GM18868 (cell line): ENCODE measurements around the gene PPP1R11.
"Not testable (repeated sequence)": the region's sequence is repeated elsewhere in the genome, so short reads cannot be mapped to it uniquely, and the experiment has no call there.

Source experiments
- ATAC-seq: cut with Tn5 transposase; IDR thresholded peaks from one replicate; pipeline ENCODE4 v1.9.1; 2021; ENCODE audit warnings: mild to moderate bottlenecking, moderate library complexity; ENCODE audit not compliant: unreplicated experiment

PPP1R11 gene

GRCh38 chr6:30093951-30094661 is 27.1 kb downstream of the PPP1R11 start:
- ATAC-seq, result no peak

GRCh38 chr6:30096829-30097228 is 29.8 kb downstream of the PPP1R11 start:
- ATAC-seq, result no peak

DNA sequence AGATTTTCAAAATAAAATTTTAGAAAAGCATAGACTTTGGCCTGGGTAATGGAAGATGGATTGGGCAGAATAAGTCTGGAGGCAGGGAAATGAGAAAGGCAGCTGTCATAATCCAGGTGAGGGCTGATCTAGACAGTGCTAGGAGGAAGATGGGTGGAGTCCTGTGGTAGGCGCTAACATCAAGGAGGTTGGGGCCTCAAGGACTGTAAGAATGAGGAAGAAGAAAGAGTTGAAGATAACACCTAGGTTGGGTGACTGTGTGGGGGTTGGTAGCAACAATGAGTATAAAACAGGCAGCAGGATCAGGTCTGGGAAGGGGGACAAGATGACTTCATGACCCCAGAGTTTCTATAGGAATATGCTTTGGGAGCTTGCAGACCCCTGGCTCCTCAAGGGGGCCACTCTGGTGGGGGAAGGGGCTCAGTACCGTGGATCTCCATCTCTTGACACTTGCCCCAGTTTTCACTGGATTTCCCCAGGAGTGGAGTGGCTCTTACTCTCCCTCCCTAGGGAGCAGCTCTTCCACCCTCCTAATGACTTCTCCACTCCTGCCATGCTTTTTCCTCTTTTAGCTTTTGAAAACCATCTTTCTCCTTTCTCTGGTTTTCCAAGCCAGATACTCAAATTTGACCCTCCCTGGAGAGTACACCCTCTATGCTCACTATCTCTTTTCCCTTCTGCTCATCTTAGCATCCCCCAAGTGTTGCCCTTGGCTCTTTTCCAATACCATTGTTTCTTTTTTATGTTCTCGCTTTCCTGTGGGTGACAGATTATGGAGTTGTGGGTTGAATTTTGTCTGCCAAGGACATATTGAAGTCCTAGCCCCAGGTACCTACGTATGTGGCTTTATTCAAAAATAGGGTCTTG is 31.1 kb downstream of the PPP1R11 start:
- ATAC-seq, result no peak

DNA sequence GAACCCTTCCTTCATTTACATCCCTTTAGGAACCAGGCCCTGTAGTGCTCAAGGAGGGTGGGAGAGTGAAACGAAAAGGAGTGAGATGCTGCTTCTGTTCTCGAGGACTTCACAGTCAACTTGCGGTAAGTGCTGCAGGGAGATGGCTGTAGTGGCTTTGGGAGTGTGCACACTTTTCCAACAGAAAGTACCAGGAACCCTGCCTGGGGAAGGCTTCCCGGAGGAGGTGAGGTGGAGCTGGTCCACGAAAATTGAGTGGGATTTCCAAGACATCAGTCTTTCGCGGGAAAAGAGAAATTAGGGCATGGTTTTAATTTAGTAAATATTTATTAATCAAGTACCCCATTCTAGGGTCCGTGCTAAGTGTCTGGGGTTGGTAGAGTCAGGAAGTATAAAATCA is 33.2 kb downstream of the PPP1R11 start:
- no peak for ATAC-seq

DNA sequence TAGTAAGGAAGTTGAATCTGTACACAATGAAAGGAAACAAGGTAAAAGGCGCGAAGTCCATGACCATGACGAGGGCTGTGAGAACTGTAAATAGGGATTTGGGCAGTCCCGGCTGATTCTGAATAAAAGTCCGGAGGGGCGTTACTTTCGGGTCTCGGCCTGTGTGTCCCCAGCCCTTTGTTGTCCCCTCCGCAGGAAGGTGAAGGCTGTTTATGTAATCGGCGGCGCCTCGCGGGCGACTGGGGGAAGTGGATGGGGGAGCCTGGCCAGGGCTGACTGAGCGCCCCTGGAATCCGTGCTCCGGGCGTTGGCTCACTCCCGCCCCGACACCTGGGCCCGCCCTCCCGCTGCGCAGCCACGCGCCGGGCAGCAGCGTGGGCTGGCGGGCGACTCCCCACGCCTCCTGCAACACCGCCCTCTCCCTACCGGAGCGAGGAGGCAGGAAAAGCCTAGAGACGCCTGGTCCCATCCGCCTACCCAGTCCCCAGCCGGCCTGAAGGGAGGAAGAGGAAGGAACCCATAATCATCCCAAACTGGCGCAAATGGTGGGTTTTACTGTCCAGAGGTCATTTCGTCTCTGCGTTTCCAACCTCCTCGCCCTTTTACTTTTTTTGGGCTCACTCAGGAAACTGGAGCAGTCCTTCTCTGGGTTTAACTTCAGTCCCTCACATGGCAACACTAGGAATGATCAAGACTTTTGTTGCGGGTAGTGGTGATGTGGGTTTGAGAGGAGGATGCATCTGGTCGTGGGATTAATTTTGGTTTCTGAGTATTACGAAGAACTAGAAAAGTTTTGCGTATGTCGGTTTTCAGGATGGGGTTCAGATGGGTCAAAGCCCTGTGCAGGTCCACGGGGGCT is 33.8 kb downstream of the PPP1R11 start:
- no peak for ATAC-seq

- peak; percentile 80 for ATAC-seq
These were observed 34.7 kb downstream of the PPP1R11 start for GRCh38 chr6:30101444-30102413.

- ATAC-seq, result no peak
These were observed 35.5 kb downstream of the PPP1R11 start for GRCh38 chr6:30102414-30102969.

DNA sequence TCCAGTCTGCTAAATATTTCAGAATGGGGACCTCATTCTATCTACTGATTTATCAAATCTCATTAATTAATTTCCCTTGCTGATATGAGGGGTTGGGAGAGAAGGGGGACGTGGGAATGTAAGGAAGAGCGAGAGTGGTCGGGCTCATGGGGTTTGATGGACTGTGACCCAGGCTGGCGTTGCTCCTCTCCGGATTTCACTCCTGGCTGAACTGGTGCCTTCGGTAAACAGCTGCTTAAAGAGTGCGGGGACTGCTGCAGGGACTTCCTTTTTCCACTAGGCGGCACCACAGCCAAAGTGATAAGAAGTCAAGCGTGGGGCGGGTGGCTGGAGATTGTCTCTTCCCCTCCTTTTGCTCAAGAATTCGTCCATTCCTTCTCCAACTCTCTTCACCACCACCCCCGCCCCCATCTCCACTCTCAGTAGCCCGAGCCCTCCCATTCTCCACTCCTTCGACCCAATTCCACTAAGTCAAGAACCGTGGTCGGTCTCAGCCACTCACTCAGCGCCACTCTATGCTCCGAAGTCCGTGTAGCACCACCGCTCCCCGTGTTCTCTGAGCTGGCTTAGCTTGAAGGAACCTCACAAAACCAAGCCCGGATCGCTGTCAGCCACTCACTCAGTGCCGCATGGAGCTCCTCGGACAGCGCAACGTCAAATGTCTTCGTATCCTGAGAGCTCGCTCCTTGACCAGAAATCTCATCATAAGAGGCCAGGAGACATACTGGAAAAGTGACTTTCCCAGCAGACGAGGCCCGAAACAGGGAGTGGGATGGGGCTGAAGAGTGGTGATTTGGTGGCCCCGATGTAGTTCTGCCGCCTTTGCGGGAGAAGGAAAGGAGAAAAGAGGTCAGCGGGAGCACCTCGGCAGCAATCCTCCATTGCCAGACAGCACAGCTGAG is 36.2 kb downstream of the PPP1R11 start:
- peak; percentile 67 for ATAC-seq

GRCh38 chr6:30103872-30104179 is 36.8 kb downstream of the PPP1R11 start:
- ATAC-seq, result no peak

- no peak for ATAC-seq
These were observed 37.7 kb downstream of the PPP1R11 start for GRCh38 chr6:30104661-30105060.

GRCh38 chr6:30111266-30111856 is 44.4 kb downstream of the PPP1R11 start:
- no peak for ATAC-seq

DNA sequence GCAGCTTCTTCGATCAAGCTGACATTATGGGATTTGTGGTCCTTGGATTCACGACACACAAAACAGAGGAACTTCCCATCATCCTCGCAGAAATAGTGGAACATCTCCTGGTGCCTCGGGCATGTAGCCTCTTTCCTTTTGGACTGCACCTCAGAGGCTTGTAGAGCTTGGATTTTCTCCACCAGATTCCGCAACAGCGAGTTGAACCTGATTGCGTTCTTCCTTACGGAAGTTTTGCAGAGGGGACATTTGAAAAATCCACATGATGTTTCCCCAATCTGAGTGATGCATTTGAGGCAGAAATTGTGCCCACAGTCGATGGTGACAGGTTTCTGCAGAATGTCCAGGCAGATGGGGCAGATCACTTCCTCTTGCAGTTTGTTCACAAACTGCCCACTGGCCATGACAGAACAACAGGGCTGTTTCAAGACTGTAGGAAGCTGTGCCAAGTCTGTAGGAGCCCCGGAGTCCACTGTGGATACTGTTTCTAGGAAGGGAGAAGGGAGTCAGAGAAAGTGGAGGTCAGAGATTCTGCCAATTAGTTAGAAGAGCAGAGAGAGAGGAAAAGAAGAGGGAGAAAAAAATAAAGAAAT is 45.5 kb downstream of the PPP1R11 start:
- ATAC-seq, result no peak

DNA sequence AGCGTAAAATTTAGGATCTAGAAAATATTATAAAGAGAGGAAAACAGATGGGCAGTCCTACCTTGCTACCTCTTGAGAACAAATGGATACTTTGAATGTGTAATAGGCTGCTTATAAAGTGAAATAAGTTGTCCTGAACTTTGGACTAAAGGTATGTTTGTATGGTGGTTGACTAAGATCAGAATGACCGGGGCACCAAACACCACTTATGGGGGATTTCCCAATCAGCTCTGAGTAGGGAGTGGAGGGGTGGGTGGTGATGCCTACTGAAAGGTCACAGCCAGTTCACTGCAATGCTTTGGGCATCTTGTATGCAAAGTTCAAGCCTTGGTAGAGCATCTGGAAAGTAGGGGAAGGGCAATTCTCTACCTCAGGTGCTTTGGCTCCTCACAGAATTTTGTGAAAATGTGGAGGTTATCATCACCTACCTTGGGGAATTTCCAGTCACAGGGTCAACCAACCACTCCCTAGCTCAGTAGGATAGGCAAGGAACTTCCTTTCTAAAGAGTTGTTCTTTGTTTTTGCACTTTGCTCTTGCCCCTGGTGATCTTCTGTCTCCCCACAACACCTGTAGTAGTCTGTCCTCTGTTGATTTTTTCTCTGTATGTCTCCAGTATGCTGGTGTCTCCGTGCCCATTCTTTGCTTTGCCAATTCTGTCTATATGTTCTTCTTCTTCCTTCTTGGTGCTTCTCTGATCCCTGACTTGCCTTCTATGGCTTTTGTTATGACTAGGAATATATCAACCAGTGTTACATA is 46.2 kb downstream of the PPP1R11 start, which contains the start of gene TRIM31:
Gene TRIM31, minus strand, starts transcription at position 88 of the 757 bp plus-strand sequence. CDS start 285 bp downstream, outside the sequence.
- ATAC-seq, result peak; percentile 76

DNA sequence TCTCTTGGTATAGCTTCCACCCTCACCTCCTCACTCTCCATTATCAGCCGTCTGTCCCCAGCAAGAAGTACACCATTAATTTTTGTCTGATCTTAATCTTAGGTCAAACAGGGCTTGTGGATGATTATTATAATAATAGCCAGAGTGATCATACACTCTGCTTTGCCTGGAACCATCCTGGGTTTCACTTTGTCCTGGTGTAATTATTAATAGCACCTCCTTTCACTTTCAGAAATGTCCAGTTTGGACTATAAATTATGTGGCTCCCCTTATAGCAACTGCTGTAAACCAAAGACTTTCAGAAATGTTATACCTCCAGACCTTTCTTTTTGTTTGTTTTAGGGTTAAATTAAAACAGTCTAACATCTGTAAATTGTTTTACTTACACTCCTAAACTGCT is 46.8 kb downstream of the PPP1R11 start:
- no peak for ATAC-seq

- no peak for ATAC-seq
These were observed 49.7 kb downstream of the PPP1R11 start for GRCh38 chr6:30116724-30117123.

DNA sequence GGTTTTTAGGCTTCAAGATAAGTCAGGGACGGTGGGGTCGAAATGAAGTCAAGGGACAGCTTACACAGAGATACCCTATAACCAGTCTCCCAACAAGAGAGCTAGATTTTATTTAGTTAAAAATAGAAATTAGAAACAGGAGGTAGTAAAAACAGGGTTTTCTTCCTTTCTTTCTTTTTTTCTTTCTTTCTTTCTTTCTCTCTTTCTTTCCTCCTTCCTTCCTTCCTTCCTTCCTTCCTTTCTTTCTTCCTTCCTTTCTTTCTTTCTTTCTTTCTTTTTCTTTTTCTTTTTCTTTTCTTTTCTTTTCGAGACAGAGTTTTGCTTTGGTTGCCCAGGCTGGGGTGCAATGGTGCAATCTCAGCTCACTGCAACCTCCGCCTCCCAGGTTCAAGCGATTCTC is 51.7 kb downstream of the PPP1R11 start:
- not testable (repeated sequence) for ATAC-seq
